NB4 (cell line): ENCODE results near the gene WDR5.

Source experiments
- DNase-seq: peaks from one replicate; pipeline ENCODE4 v3.0.0; 2010; ENCODE audit warnings: low read depth
- H3K4me3 ChIP-seq: one replicate; pipeline ENCODE4 v1.5.1; 2011; ENCODE audit warnings: mild to moderate bottlenecking, low read depth, low read length, moderate library complexity
- CTCF ChIP-seq: IDR thresholded peaks from one replicate; pipeline ENCODE4 v1.5.1; 2012; ENCODE audit warnings: low read depth, low read length
- MYC ChIP-seq: IDR thresholded peaks from 2 replicates; pipeline ENCODE4 v1.6.1; 2011; ENCODE audit warnings: low read depth, low read length
- POLR2A ChIP-seq: IDR thresholded peaks from 2 replicates; pipeline ENCODE4 v1.6.1; 2011; ENCODE audit warnings: mild to moderate bottlenecking; ENCODE audit not compliant: insufficient read length; ENCODE audit errors: extremely low read depth
- TF ChIP-seq, protein P1 (sequence below): IDR thresholded peaks from 2 replicates; pipeline ENCODE4 v1.6.1; 2011; ENCODE audit warnings: low read depth, low read length

The WDR5 gene

GRCh38 chr9:134126373-134126772 lies 9.5 kb upstream of the WDR5 start:
- TF ChIP-seq MYC, result no peak
- TF ChIP-seq POLR2A, result no peak
- TF ChIP-seq CTCF, result no peak
- TF ChIP-seq, protein P1, sequence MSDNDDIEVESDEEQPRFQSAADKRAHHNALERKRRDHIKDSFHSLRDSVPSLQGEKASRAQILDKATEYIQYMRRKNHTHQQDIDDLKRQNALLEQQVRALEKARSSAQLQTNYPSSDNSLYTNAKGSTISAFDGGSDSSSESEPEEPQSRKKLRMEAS, result no peak
- DNase-seq, result no peak
- H3K4me3 ChIP-seq, result no peak overlapping the region

DNA sequence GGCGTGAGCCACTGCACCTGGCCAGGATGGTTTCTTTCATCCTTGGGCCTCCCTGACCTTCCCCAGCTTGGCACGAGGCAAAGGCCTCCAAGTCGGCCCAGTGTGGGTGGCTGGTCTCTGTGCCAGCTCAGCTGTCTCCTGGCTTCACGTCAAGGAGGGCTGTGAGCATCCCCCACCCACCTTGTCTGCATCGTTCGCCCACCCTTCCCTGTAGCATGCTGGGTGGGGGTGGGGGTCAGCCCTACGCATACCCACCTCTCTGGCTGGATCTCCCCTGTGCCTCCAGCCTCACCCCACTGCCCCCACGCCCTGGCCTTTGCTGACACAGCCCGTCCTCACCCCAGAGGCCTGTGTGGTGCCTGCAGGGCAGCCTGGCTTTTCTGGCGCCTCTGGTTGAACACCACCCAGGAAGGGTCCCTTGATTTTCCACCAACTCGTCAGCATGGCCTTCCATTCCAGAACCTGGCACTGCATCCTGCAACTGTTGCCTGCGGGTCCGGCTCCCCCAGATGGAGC lies 8.8 kb upstream of the WDR5 start:
- no peak for DNase-seq
- TF ChIP-seq POLR2A (no peak), MYC (no peak), CTCF (no peak)
- TF ChIP-seq, protein P1, result no peak
- no peak overlapping the region for H3K4me3 ChIP-seq

DNA sequence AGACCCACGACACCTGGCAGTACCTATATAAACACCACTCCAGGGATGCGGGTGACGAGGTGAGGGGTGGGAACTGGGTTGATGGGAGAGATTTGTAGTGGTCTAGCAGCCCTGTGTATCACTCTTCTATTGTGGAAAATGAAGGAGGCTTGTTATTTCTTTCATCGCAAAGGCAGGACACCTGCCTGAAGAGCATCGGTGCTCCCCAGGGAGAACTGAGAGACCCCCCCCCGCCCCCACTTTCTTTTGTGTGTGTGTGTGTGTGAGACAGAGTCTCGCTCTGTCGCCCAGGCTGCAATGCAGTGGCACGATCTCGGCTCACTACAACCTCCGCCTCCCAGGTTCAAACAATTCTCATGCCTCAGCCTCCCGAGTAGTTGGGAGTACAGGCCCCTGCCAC lies 8.3 kb upstream of the WDR5 start:
- TF ChIP-seq, protein P1, result no peak
- no peak for TF ChIP-seq MYC
- TF ChIP-seq CTCF, result no peak
- TF ChIP-seq POLR2A, result no peak
- H3K4me3 ChIP-seq, result no peak overlapping the region
- DNase-seq, result no peak

GRCh38 chr9:134128727-134129679 lies 6.9 kb upstream of the WDR5 start:
- DNase-seq, result no peak
- TF ChIP-seq POLR2A, result no peak
- no peak for TF ChIP-seq MYC
- no peak for TF ChIP-seq CTCF
- TF ChIP-seq, protein P1, result no peak
- H3K4me3 ChIP-seq, result no peak overlapping the region

- DNase-seq, result no peak
- H3K4me3 ChIP-seq, result no peak overlapping the region
- TF ChIP-seq POLR2A (no peak), CTCF (no peak), MYC (no peak)
- TF ChIP-seq, protein P1, result no peak
Observed at GRCh38 chr9:134130503-134131375, 5.1 kb upstream of the WDR5 start.
